K562 (cell line): ENCODE results near the gene SRRD. TPM values are rescaled to one million over a fixed set of nuclear protein-coding genes. Genes with fewer than 3 reads are reported as not detected.

Experiments used
- ATAC-seq: fragments of 200-7000 bp; cut with Tn5 transposase; 3 replicates; pipeline ENCODE4 v1.9.1; 2020; ENCODE audit warnings: moderate library complexity
- BruUV-seq: library from RNA; stranded (reverse); fragments of 400-500 nt; replicated peaks from 2 replicates; lab custom pipeline; 2021; lab: Mats Ljungman, UMichigan
- CTCF ChIA-PET: fragments of 300-600 bp; formaldehyde crosslinking; extraction: SDS; loops from one replicate; lab custom pipeline; 2021; ENCODE audit warnings: low intra/inter-chr PET ratio; lab: Yijun Ruan, JAX
- POLR2A ChIA-PET: fragments of 300-600, 350-650 bp; sonication (Branson Sonifier 250); formaldehyde crosslinking; extraction: SDS; loops from one replicate; lab custom pipeline; 2021; ENCODE audit warnings: antibody characterized with exemption, inconsistent platforms; lab: Yijun Ruan, JAX
- DNase-seq, 4 experiments: peaks; one replicate each; pipeline versions ENCODE4 v3.0.0 to v3.0.0-alpha.2; 2011 to 2018; ENCODE audit warnings: low spot score in 3 of 4, mixed read lengths in 3 of 4; ENCODE audit errors: extremely low read depth in 1 of 4
- FAIRE-seq: peaks from 2 replicates; lab custom pipeline; 2011; peaks lifted over from hg19 to GRCh38; lab: Jason Lieb, UNC
- H2AFZ ChIP-seq: 2 replicates; pipeline ENCODE4 v1.6.0; 2011; ENCODE audit warnings: low read depth, low read length, control low read depth, inconsistent platforms
- H3K27ac ChIP-seq: fragments of 200-600 bp; 3 replicates; pipeline ENCODE4 v1.8.0; 2011; ENCODE audit warnings: low read depth, mild to moderate bottlenecking, control low read depth, inconsistent platforms, low read length, moderate library complexity, mixed read lengths; ENCODE audit errors: extremely low read depth
- H3K27me3 ChIP-seq, 2 experiments: fragments of 300-600 bp in 1 of 2; 2 replicates in 1 of 2; 3 replicates in 1 of 2; pipeline versions ENCODE4 v1.6.0 to v1.8.0; 2011; ENCODE audit warnings: inconsistent platforms in 2 of 2, low read length in 2 of 2, mild to moderate bottlenecking in 1 of 2, mixed read lengths in 1 of 2, moderate library complexity in 1 of 2; ENCODE audit not compliant: control insufficient read depth in 2 of 2, insufficient read depth in 2 of 2
- H3K36me3 ChIP-seq: fragments of 300-600 bp; 3 replicates; pipeline ENCODE4 v1.8.0; 2011; ENCODE audit warnings: mild to moderate bottlenecking, low read length, inconsistent platforms; ENCODE audit not compliant: control insufficient read depth, insufficient read depth
- H3K4me1 ChIP-seq, 2 experiments: fragments of 200-600 bp in 1 of 2; replicated peaks in 1 of 2; 2 replicates in 1 of 2; 3 replicates in 1 of 2; pipeline versions ENCODE4 v1.5.1 to v1.8.0; 2011; ENCODE audit warnings: inconsistent platforms in 2 of 2, low read length in 2 of 2, mild to moderate bottlenecking in 1 of 2, mixed read lengths in 1 of 2, moderate library complexity in 1 of 2; ENCODE audit not compliant: control insufficient read depth in 2 of 2, insufficient read depth in 2 of 2
- H3K4me2 ChIP-seq: 2 replicates; pipeline ENCODE4 v1.6.1; 2011; ENCODE audit warnings: low read length, control low read depth, inconsistent platforms, mixed read lengths; ENCODE audit not compliant: insufficient read depth
- H3K4me3 ChIP-seq: fragments of 200-600 bp; sonication (generic), shearing (Covaris generic); 2 replicates; pipeline ENCODE4 v1.5.1; 2016; ENCODE audit warnings: control low read depth, inconsistent platforms
- H3K79me2 ChIP-seq: fragments of 200-600 bp; 3 replicates; pipeline ENCODE4 v1.8.0; 2011; ENCODE audit warnings: low read length, inconsistent platforms; ENCODE audit not compliant: control insufficient read depth, insufficient read depth
- H3K9ac ChIP-seq, 2 experiments: 2 replicates each; pipeline versions ENCODE4 v1.6.0 to v1.6.1; 2011; ENCODE audit warnings: low read depth in 2 of 2, low read length in 2 of 2, control low read depth in 1 of 2, inconsistent platforms in 1 of 2, mild to moderate bottlenecking in 1 of 2, mixed read lengths in 1 of 2; ENCODE audit not compliant: insufficient read depth in 1 of 2
- H3K9me1 ChIP-seq: one replicate; pipeline ENCODE4 v1.6.0; 2011; ENCODE audit warnings: inconsistent platforms, mild to moderate bottlenecking, low read length, moderate library complexity; ENCODE audit not compliant: control insufficient read depth, insufficient read depth
- H3K9me3 ChIP-seq: replicated peaks from 2 replicates; pipeline ENCODE4 v1.5.1; 2011; ENCODE audit warnings: low read depth, low read length, inconsistent platforms; ENCODE audit not compliant: control insufficient read depth, insufficient read depth
- H4K20me1 ChIP-seq: replicated peaks from 2 replicates; pipeline ENCODE4 v1.6.1; 2011; ENCODE audit warnings: low read length, inconsistent platforms, mixed read lengths; ENCODE audit not compliant: control insufficient read depth, insufficient read depth
- FOXM1 ChIP-seq, 2 experiments: fragments of 450-650 bp in 1 of 2; sonication (generic) in 1 of 2; formaldehyde crosslinking in 1 of 2; IDR thresholded peaks; 2 replicates each; pipeline versions ENCODE4 v1.6.1 to v1.9.0; 2017 to 2022; ENCODE audit warnings: low read depth in 2 of 2, mild to moderate bottlenecking in 2 of 2, missing genetic modification reagents in 1 of 2, moderate library complexity in 1 of 2
- HMGN3 ChIP-seq: IDR thresholded peaks from 2 replicates; pipeline ENCODE4 v1.6.1; 2011; ENCODE audit warnings: borderline replicate concordance, low read depth, mild to moderate bottlenecking, mixed read lengths, low read length; ENCODE audit not compliant: insufficient read length; ENCODE audit errors: extremely low read depth
- NRF1 ChIP-seq, 2 experiments: fragments of 450-650 bp; IDR thresholded peaks in 1 of 2; conservative IDR thresholded peaks in 1 of 2; 2 replicates each; pipeline ENCODE4 v1.6.1; 2014; ENCODE audit warnings: mild to moderate bottlenecking in 2 of 2
- SAP30 ChIP-seq: fragments of 200-600 bp; sonication (generic); IDR thresholded peaks from 2 replicates; pipeline ENCODE4 v1.6.1; 2012; ENCODE audit warnings: borderline replicate concordance, low read depth, mild to moderate bottlenecking, moderate library complexity, low read length, control low read depth, inconsistent platforms; ENCODE audit not compliant: insufficient read depth, poor library complexity, severe bottlenecking
- SIX5 ChIP-seq, 2 experiments: IDR thresholded peaks; 2 replicates each; pipeline ENCODE4 v1.6.1; 2011; ENCODE audit warnings: low read length in 2 of 2, borderline replicate concordance in 1 of 2, low read depth in 1 of 2, mild to moderate bottlenecking in 1 of 2, moderate library complexity in 1 of 2; ENCODE audit not compliant: insufficient read depth in 1 of 2
- SOX6 ChIP-seq: fragments of 450-650 bp; IDR thresholded peaks from 2 replicates; pipeline ENCODE4 v1.6.1; 2014; ENCODE audit warnings: mild to moderate bottlenecking
- TCF7L2 ChIP-seq: fragments of 150-350 bp; IDR thresholded peaks from 2 replicates; pipeline ENCODE4 v1.6.1; 2016; ENCODE audit warnings: low read depth, mild to moderate bottlenecking, low read length, moderate library complexity
- ZNF174 ChIP-seq: fragments of 250-450 bp; sonication (Bioruptor Pico); IDR thresholded peaks from 2 replicates; pipeline ENCODE4 v1.4.0; 2020; ENCODE audit warnings: mild to moderate bottlenecking
- WGBS: fragments of 100-300 bp; shearing (Covaris generic); methylation state at CpG from one replicate; pipeline ENCODE4 v1.1.6; 2016; ENCODE audit warnings: low coverage, mixed read lengths; ENCODE audit not compliant: insufficient coverage; ENCODE audit errors: missing lambda C conversion rate; 5-methylcytosine and 5-hydroxymethylcytosine counted together
- in situ Hi-C: fragments of 300-500 bp; cut with MboI; formaldehyde crosslinking; loops from 4 replicates; pipeline ENCODE4 v1.15.0; 2018; ENCODE audit warnings: inconsistent platforms, mixed read lengths
- intact Hi-C: fragments of 100-400 bp; cut with micrococcal nuclease; formaldehyde crosslinking; loops from 2 replicates; pipeline ENCODE4 v1.14.2; 2022
- polyA plus RNA-seq, 8 experiments: library from polyadenylated mRNA; depleted of rRNA in 4 of 8; stranded (reverse) in 5 of 8; unstranded in 3 of 8; fragments of >200 nt; fragmentation: Nextera tagmentation in 2 of 8; fragmentation: Illumina TruSeq in 1 of 8; extraction: Ambion mirVana in 2 of 8; extraction: Trizol in 1 of 8; gene quantifications; 2 replicates each; pipeline versions ENCODE4 v1.2.1 to v1.2.3, GENCODE V29; 2011 to 2014; ENCODE audit warnings: inconsistent platforms in 1 of 8, missing spikeins in 1 of 8
- total RNA-seq, 7 experiments: library from RNA; depleted of rRNA in 6 of 7; stranded (reverse); fragments of >200 nt in 6 of 7; fragmentation: Illumina TruSeq in 2 of 7; extraction: Trizol in 2 of 7; gene quantifications; 2 replicates each; pipeline versions ENCODE4 v1.2.1 to v1.2.3, GENCODE V29; 2011 to 2021; ENCODE audit warnings: low replicate concordance in 1 of 7
- TF ChIP-seq, protein P1 (sequence below): sonication (generic); formaldehyde crosslinking; IDR thresholded peaks from 2 replicates; pipeline ENCODE4 v1.8.0; 2023; ENCODE audit warnings: mild to moderate bottlenecking, missing genetic modification reagents

Gene SRRD
- total and polyA plus RNA-seq, 9 of the 15 experiments (the other 6 are each of a cell fraction or from before 2014, with no cell fraction given) = 4.9 to 59.4 (median 34.4) TPM

DNA sequence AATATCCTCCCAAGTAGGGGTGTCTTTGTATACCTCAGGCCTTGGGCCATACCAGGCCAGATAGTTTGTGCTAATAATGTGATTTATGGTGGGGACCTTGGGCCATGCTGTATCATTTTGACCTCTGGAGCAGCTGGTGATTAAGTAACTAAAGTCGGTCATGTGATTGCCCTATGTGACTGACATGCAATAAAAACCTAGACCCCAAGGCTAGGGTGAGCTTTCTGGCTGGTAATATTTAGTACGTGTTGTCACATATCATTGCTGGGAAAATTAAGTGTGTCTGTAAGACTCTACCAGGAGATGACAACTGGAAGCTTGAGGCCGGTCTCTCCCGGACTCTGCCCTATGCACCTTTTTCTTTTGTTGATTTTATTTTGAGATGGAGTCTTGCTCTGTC is 41.2 kb downstream of the SRRD start:
- CTCF ChIA-PET = no interaction called here
- Histone ChIP-seq H3K79me2 (no peaks in the 10 kb centered on the region), H3K4me2 (no peak overlapping the region)
- TF ChIP-seq SOX6 (no peak), SIX5 (IDR thresholded peaks at IDR 0.05; ENCODE audit: borderline replicate concordance in 1 of 2, insufficient read depth in 1 of 2, low read depth in 1 of 2, low read length in 2 of 2) (no peak), ZNF174 (CRISPR knock-in tag) (no peak), HMGN3 (no peak), FOXM1 (IDR thresholded peaks at IDR 0.05; ENCODE audit: low read depth) (no peak), FOXM1 (CRISPR knock-in tag; IDR thresholded peaks at IDR 0.05; ENCODE audit: low read depth) (no peak), SAP30 (no peak), NRF1 (conservative IDR thresholded peaks at IDR 0.05 in 1 of 2, IDR thresholded peaks at IDR 0.05 in 1 of 2) (no peak), TCF7L2 (no peak)
- TF ChIP-seq, protein P1, sequence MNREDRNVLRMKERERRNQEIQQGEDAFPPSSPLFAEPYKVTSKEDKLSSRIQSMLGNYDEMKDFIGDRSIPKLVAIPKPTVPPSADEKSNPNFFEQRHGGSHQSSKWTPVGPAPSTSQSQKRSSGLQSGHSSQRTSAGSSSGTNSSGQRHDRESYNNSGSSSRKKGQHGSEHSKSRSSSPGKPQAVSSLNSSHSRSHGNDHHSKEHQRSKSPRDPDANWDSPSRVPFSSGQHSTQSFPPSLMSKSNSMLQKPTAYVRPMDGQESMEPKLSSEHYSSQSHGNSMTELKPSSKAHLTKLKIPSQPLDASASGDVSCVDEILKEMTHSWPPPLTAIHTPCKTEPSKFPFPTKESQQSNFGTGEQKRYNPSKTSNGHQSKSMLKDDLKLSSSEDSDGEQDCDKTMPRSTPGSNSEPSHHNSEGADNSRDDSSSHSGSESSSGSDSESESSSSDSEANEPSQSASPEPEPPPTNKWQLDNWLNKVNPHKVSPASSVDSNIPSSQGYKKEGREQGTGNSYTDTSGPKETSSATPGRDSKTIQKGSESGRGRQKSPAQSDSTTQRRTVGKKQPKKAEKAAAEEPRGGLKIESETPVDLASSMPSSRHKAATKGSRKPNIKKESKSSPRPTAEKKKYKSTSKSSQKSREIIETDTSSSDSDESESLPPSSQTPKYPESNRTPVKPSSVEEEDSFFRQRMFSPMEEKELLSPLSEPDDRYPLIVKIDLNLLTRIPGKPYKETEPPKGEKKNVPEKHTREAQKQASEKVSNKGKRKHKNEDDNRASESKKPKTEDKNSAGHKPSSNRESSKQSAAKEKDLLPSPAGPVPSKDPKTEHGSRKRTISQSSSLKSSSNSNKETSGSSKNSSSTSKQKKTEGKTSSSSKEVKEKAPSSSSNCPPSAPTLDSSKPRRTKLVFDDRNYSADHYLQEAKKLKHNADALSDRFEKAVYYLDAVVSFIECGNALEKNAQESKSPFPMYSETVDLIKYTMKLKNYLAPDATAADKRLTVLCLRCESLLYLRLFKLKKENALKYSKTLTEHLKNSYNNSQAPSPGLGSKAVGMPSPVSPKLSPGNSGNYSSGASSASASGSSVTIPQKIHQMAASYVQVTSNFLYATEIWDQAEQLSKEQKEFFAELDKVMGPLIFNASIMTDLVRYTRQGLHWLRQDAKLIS = no peak
- TF ChIP-seq, all 486 proteins: peak for 0
- H3K4me3 ChIP-seq = no peak overlapping the region
- BruUV-seq = no TSS peak
- H3K9ac ChIP-seq = no peak overlapping the region
- H2AFZ ChIP-seq = no peak overlapping the region
- H3K9me3 ChIP-seq = no peaks in the 10 kb centered on the region
- no peaks in the 10 kb centered on the region; a peak in 1 of 5 replicates for H3K4me1 ChIP-seq
- H3K27me3 ChIP-seq = no peaks in the 10 kb centered on the region
- in situ Hi-C loops = no loop called here
- WGBS = 97% methylated on average over 4 of the region's 4 CpGs
- no peak overlapping the region for H3K27ac ChIP-seq
- FAIRE-seq (no peak), DNase-seq (no peak), ATAC-seq (no peak)
- H3K9me1 ChIP-seq = no peaks in the 10 kb centered on the region
- peaks cover 64% of the 10 kb centered on the region for H3K36me3 ChIP-seq
- POLR2A ChIA-PET = interaction anchor here (0.7 to 1.6 kb wide), 2 partner anchors 8 to 13 kb away, joined by 3 to 4 read pairs; partner anchors contain the start of gene TFIP11
- intact Hi-C loops = no loop called here
- H4K20me1 ChIP-seq = no peaks in the 10 kb centered on the region
